Tibial artery (tissue), 4 donors: ENCODE results near the gene TEAD3.

Experiments
- DNase-seq, 2 donors: peaks; one replicate each; pipeline ENCODE4 v3.0.0-alpha.2; 2019
- H3K27ac ChIP-seq, 2 donors: fragments of 200-600 bp; sonication (generic) in 1 of 2; 1 replicate in 1 of 2; 2 replicates in 1 of 2; pipeline ENCODE4 v1.5.1; 2018 to 2019; ENCODE audit warnings: mild to moderate bottlenecking in 1 of 2
- H3K27me3 ChIP-seq, 2 donors: fragments of 200-600 bp; sonication (generic) in 1 of 2; one replicate each; pipeline versions ENCODE4 v1.5.1 to v1.6.0; 2016 to 2019
- H3K36me3 ChIP-seq, 3 donors: fragments of 200-600 bp; sonication (generic) in 2 of 3; one replicate each; pipeline ENCODE4 v1.5.1; 2016 to 2019; ENCODE audit warnings: mild to moderate bottlenecking in 2 of 3
- H3K4me1 ChIP-seq, 4 donors: fragments of 200-600 bp; sonication (generic) in 2 of 4; 1 replicate in 3 of 4; 2 replicates in 1 of 4; pipeline ENCODE4 v1.5.1; 2016 to 2019
- H3K4me3 ChIP-seq, 2 donors: fragments of 200-600 bp; sonication (generic) in 1 of 2; 1 replicate in 1 of 2; 2 replicates in 1 of 2; pipeline ENCODE4 v1.5.1; 2018 to 2019; ENCODE audit warnings: mild to moderate bottlenecking in 2 of 2
- H3K9me3 ChIP-seq, 3 donors: fragments of 200-600 bp; sonication (generic) in 1 of 3; one replicate each; pipeline ENCODE4 v1.5.1; 2016 to 2019
- intact Hi-C: fragments of 100-400 bp; cut with DNase I; formaldehyde crosslinking; loops from one replicate; pipeline ENCODE4 v1.15.0; 2023; ENCODE audit warnings: low total_unique reads
- TF ChIP-seq, protein P1 (sequence below), 2 experiments: fragments of 200-600 bp in 1 of 2; fragments of 450-650 bp in 1 of 2; IDR thresholded peaks; one replicate each; pipeline ENCODE4 v1.5.1; 2017 to 2019; ENCODE audit warnings: antibody characterized with exemption in 2 of 2, mild to moderate bottlenecking in 1 of 2, moderate library complexity in 1 of 2

TEAD3 gene

DNA sequence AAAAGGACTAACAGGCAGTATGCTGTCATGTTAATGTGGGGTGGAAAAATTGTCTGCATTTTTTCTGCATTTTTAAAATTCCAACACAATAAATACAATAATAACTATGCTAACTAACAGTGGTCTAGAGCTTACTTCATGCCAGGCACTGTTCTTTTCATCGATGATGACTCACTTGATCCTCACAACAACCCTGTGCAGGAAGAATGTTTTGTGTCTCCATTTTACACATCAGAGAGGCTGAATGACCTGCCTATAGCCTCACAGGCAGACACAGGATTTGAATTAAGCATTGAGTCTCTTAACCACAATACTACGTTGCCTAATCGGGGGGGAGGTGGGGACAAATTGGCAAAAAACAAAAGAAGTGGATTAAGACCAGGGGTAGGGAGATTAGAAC lies 71.6 kb downstream of the TEAD3 start:
- Histone ChIP-seq H3K9me3 (peaks cover 0 to 23% (median 15%) of the 10 kb centered on the region in 3 donors), H3K4me1 (no peaks in the 10 kb centered on the region), H3K4me3 (no peak overlapping the region), H3K36me3 (peaks cover 31 to 82% (median 54%) of the 10 kb centered on the region in 3 donors), H3K27me3 (no peaks in the 10 kb centered on the region), H3K27ac (no peak overlapping the region)
- TF ChIP-seq, protein P1, sequence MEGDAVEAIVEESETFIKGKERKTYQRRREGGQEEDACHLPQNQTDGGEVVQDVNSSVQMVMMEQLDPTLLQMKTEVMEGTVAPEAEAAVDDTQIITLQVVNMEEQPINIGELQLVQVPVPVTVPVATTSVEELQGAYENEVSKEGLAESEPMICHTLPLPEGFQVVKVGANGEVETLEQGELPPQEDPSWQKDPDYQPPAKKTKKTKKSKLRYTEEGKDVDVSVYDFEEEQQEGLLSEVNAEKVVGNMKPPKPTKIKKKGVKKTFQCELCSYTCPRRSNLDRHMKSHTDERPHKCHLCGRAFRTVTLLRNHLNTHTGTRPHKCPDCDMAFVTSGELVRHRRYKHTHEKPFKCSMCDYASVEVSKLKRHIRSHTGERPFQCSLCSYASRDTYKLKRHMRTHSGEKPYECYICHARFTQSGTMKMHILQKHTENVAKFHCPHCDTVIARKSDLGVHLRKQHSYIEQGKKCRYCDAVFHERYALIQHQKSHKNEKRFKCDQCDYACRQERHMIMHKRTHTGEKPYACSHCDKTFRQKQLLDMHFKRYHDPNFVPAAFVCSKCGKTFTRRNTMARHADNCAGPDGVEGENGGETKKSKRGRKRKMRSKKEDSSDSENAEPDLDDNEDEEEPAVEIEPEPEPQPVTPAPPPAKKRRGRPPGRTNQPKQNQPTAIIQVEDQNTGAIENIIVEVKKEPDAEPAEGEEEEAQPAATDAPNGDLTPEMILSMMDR (IDR thresholded peaks at IDR 0.05), result no peak
- intact Hi-C loops, result no loop called here
- no peak for DNase-seq
